Loucy (cell line): Measurements from ENCODE around the gene DNM2.

ENCODE experiments used
- CTCF ChIP-seq: fragments of 200-600 bp; sonication (generic); conservative IDR thresholded peaks from 2 replicates; pipeline ENCODE4 v1.5.1; 2014; ENCODE audit warnings: mild to moderate bottlenecking, antibody characterized with exemption, low read length
- EZH2phosphoT487 ChIP-seq: fragments of 200-600 bp; IDR thresholded peaks from 2 replicates; pipeline ENCODE4 v1.6.1; 2018; ENCODE audit warnings: antibody characterized with exemption, mild to moderate bottlenecking, moderate library complexity, borderline replicate concordance

DNA sequence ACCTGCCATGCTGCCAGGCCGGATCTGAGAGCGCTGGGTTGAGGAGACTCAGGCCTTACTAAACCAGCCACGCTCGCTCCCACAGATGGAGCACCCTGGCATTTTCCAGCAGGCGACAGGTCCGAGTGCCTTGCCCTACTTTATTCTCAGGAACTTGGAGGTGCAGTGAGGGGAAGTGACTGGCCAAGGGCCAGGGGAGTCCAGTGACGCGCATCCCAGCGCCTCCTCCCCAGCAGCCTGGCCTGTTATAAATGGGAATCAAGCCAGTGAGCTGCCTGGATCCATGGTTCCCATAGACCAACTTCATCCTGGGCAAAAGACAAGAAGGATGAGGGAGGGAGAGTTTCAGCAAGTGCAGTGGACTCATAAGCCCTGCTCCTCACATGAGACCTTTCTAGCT, 82.6 kb downstream of the DNM2 start:
- no peak for TF ChIP-seq CTCF
- no peak for TF ChIP-seq EZH2phosphoT487
